Dermis blood vessel endothelial cell (primary cell): ENCODE data around the gene ADGRB3. TPM values are rescaled to one million over a fixed set of nuclear protein-coding genes. Genes with fewer than 3 reads are reported as not detected.
"Not testable (repeated sequence)": the region's sequence is repeated elsewhere in the genome, so short reads cannot be mapped to it uniquely, and the experiment has no call there.

ENCODE experiments used
- DNase-seq: peaks from one replicate; pipeline ENCODE4 v3.0.0; 2010
- total RNA-seq: library from RNA; depleted of rRNA; stranded (reverse); fragments of >200 nt; gene quantifications from 2 replicates; pipeline ENCODE4 v1.2.3, GENCODE V29; 2014

The ADGRB3 gene
- total RNA-seq, 1 donor from 2014 or later: not detected

DNA sequence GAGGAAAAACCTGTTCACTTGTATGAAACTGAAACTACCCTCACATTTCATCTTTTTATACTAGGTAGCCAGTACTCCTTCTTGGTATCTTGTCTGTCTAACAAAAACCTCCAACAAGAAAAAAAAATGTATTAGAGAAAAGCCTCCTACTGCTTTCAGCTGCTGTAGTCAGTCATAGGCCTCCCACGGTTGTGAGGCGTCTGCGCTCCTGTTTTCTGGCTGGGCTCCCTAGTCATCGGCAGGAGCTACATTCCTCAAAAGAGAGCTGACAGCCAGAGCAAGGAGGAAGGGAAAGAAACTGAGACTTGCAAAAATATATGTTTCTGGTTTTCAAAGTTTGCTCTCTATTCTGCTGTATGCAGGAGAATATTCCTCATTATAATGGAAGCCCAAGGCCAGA, 644.7 kb downstream of the ADGRB3 start:
- DNase-seq: no peak

DNA sequence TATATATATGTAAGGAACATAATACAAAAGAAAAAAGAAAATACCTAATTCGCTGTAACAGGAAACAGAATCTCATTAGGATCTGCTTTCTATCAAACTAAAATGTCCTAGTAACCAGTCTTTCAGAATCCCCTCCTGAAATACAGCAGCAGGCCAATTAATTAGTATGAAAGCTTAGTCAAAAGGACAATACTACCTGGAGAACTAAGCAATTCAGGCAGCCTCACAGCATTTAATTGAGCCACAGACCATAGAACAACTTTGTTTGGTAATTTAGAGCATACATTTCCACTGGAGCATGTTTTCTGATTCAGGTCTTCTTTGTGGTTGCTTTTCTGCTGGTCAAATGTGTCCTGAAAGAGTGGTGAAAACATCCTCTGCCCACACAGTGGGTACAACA, 645.8 kb downstream of the ADGRB3 start:
- DNase-seq: no peak

DNA sequence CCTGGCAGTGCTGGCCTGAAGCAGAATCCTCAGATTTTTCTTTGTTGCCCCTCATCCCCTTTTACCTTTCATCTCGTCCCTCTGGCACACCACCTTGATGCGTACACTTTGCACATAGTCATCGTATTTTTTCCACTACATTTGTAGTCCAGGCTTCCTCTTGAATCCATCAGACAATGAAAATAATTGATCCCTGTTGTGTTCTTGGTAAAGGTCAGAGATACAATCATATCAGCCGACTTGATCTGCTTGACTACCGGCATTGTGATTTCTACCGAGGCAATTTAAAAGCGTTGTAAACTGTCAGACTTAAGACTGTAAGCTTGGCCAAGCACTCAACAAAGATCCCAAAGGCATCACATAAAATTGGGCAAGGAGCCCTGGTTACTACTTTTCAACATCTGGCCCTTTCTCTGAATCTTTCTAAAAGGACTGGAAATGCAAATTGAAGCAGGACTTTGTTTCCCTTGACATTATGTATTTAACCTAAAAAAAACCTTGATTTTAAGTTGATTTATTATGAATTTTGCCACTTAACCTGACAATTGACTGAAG, 649.2 kb downstream of the ADGRB3 start:
- DNase-seq: no peak

DNA sequence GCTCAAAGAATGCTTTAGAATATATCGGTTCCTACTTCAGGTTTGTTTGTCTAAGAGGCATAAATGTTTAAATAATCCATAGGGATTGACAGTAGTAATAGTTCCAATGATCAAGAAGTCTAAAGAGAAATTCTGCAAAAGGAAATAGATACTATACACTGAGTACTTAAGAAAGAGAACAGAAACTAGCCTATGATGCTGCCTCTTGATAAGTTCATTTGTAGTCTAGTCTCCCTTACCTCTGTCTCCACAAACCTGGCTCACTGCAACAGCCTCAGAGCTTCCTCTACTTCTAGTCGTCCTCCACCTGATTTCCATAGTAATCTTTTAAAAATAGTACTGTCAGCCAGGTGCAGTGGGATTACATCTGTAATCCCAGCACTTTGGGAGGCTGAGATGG, 650.0 kb downstream of the ADGRB3 start:
- DNase-seq: no peak

DNA sequence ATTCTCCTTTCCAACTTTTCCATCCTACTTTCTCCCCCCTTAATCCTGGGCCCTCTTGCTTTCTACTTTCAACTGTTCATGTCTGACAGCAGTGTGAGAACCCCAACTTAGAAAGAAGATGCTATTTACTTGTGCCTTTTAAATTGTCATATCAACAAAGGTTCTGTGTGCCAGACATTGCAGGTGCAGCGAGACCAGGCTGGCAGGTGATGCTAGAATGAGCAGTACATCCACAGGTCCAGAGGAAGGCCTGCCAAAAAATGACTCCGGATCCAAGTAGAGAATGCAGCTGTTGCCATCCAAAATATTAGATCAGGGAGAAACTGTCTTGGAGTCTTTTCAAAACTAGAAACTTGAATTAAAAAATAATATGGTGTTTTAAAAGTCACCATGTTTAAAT, 651.2 kb downstream of the ADGRB3 start:
- DNase-seq: no peak

DNA sequence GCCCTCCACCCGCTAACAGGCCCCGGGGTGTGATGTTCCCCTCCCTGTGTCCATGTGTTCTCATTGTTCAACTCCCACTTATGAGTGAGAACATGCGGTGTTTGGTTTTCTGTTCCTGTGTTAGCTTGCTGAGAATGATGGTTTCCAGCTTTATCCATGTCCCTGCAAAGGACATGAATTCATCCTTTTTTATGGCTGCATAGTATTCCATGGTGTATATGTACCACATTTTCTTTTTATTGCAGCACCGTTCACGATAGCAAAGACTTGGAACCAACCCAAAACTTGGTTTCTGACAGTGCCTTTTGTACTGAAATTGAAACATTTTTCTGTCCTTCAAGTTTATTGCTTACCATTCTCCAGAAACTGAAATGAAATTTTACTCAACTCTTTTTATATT, 653.1 kb downstream of the ADGRB3 start:
- DNase-seq: not testable (repeated sequence)

DNA sequence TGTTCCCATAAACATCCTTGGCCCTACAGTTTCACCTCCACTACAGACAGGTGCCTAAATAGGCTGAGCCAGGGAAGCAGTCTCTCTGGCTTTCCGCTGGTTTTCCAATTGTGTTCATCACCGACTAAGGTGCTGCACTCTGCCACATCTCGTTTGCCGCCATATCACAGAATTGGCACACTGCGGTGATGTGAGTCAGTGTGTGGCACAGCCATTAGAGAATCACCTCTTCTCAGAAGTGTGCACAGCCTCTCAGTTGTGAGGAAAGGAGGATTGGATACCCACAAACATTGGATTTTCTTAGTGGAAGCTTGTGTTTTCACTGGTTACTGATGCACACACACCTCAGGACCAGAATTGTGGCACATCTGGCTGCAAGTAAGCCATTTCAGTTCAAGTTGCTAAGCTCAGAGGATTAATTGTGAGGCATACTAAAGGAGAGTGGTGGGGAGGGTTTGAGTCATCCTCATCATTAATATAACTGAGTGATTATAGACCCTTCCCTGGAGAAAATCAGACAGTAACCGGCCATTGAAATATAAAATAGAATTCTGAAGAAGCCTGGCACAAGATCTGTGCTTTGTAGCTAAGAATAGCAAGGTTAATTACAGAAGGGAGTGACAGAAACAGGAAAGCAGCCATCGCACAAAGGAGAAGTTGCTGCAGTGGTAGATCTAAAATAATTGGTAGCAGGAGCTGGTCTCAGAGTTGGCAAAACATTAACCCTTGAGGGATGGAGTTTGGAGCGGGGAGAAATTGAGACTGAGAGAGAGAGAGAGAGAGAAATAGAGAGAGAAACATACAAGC, 654.8 kb downstream of the ADGRB3 start:
- DNase-seq: no peak

DNA sequence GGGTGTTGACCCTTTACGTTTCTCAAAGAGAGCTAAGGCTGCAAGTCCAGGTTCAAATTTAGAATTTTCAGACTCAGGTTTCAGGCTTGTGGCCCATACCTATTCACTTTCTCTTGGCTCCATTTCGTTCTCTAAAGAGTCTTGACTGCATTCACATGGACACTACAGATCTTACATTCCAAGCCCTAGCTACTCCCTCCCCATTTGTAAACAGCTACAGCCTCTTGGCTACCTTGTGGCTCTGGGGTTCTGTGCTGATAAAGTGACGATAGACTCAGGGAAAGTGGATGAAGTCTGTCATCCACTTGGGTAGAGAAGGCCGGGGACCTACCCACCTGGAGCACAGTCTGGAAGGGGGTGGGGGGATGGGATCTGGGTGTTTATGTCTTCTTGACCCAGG, 658.4 kb downstream of the ADGRB3 start:
- DNase-seq: no peak

DNA sequence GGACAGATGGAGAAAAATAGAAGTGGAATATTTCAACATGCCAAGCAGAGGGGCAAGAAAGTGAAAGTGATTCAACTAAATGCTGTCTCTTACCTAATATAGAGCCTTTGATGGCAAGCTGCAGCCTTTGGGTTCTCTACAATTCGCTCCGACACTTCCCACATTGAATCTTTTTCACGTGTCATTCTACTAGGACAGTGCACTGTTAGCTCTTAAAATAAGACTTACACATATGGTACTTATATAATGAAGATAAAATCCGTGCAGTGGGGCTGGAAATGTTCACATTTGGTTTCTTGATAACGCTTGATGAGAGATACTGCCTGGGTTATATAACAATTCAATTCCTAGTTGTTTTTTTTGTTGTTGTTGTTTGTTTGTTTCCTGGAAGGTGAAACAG, 659.3 kb downstream of the ADGRB3 start:
- no peak for DNase-seq

DNA sequence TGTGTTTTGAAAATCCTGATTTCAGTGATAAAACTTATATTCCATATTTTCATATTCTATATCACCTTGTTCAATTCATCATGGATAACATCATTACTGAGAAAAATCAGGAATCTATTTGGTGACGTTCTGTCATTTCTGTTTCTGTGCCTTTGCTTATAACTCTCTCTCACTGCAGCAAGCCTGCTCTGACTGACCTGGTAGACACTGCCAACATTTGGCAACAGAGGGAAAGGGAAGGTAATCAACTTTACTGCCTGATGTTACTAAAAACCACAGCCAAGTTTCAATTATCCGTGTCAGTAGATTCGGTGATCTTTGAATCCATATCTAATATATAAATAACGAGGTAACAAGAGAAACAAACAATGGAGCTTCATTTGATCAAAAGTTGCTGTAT, 659.8 kb downstream of the ADGRB3 start:
- no peak for DNase-seq

DNA sequence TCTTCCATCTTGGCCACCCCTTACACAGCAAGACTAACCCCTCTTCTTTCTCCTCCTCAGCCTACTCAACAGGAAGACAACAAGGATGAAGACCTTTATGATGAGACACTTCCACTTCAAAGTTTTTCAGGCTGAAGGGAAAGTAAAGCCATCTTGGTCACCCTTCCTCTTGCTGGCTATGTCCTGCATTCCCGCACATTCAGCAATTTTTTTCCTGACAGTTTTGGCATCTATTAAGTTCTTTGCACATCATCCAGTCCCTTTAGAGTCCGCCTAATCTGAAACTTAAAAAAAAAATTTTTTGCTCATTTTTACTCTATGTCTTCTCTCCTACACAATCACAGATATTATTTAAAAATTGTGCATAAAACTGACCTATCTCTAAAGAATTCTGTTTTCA, 668.3 kb downstream of the ADGRB3 start:
- no peak for DNase-seq

DNA sequence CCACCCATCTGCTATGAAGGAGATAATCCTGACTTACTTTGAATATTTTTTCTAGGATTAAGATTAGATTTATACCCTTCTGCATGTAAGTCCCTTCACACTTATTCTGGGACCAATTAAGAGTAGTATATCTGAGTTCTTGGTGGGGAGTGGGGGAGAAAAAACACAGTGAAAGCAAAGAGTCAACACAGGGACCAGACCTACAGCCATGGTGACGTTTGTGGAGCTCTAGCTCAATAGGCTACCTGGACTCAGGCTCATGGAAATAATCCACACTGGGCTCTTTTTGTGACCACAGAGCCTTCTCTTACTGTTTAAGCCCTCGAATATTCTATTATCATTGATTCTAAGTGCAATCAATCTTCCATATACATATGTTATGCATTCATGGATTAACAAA, 670.4 kb downstream of the ADGRB3 start:
- no peak for DNase-seq

DNA sequence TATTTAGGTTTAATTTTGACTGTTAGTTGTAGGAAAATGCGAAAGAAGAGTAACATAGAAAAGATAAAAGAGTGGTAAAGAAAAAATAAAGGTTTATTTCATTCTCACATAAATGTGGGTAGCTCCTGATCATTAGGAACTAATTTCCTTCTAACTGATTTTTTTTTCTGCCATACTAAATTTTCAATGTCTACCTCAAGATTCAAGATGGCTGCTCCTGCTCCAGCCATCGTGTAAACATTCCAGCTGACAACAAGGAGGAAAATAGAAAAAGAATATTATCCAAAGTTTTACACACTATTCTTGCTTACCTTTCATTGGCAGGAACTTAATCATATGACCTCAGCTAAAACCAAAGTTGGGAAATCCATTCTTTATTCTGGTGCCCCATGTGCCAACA, 673.5 kb downstream of the ADGRB3 start:
- no peak for DNase-seq

DNA sequence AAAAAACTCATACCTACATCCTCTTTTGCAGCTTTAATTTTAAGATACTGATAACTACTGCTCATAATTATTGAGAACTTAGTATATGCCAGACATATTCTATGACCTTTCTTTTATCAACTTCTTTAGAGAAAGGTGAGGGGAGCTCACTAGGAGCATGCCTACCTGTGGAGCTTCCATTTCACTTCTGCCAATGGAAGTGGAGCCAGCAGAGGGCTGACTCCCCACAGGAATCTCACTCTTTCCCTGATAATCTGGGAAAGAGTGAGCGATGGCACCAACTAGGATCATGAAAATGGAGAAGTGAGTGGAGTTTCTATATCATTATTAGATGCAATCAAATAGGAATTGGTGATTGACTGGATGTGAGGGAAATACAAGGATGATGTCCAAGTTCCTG, 676.8 kb downstream of the ADGRB3 start:
- no peak for DNase-seq

DNA sequence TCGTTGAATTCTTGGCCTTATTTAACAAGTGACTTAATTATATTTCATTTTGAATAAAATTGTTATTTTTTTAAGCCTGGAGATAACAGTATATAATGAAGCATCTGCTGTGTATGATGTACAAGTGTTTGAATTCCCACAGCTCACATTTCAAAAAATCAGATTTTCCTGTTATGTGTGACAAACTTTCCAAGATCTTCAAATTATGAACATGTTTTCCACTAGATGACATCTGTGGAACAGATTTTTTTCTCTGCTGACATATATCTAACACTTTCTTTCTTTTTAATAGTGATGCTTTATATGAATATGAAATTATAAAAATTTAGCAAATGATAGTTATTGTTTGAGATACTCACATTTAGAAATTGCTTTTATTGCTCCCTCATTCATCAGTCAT, 678.9 kb downstream of the ADGRB3 start:
- no peak for DNase-seq

DNA sequence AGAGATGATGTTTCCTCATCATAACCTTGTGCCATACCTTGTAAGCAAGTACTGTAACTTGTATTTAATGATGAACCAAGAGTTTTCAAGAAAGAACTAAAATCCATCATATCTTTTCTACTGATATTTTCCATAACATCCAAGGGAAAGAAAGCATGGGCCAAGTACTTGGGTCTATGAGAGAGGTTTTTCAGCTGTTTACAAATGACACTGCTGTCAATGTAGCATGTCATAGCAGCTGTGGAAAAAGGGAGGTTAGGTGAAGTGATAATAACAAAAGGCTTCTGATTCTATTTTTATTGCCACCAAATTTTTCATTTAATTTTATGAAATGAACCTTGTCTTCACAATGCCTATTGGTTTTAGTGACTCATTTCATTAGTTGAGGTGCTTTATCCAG, 679.4 kb downstream of the ADGRB3 start:
- DNase-seq: no peak

DNA sequence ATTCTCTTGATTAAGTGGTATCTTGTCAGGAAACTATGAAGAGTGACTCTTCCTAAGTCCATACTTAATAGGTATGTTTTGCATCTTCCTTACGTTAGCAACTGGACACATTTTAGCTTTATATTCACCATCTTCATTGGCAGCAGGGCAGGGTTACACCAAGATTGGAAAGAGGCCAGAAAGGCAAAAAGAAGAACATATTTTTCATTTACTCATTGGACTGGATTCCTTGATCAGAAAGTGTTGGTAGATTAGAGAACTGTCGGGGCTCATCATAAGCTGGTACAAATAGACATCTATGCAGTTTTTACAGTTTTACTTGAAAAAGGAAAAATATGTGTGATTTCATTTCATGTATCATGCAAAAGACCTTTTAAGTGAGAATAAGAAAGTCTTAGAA, 696.8 kb downstream of the ADGRB3 start:
- DNase-seq: no peak

DNA sequence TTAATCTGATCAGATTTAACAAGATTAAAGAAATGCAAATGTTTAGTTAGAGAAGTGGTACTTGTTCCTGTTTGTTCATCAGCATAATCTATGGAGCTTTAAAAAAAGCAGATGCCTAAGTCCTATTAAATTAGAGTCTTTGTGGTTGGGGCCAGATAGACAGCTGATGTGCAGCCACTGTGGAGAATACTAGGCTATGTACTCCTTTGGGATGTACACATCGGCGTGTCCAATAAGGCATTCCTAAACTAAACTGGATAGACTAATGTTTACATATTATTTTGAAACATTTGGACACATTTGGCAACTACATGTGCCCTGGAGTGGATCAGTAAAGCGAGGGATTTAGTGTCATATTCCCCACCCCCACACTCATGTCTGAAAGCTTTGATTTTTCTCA, 702.2 kb downstream of the ADGRB3 start:
- DNase-seq: no peak

DNA sequence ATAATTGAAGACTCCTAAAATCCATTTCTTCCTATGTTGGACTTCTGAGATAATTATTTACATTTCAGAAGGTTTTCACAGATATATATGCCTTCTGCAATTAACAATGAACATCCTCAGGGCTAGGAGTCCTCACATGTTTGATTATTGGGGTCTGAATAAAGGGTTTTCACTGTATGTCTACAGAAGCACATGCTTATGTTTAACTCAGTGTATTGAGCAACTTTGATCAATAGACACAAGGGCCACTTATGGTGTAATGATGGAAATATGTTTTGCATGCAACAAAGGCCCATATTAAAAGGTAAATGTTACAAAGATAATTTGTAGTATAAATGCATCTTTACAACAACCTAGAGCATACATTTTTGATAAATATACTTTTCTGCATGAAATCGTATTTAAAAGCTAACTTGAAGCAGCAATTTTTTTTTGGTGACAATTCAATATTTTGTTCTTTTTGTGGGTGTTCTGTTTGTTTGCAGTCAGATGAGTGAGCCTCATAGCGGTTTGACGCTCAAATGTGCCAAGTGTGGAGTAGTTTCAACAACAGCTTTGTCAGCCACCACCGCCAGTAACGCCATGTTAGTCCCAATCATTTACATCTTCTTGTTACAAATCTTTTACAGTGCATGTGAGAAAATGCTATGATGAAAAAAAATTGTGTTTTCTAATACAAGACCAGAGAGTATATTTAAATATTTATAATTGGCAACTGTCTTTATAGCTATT, 703.5 kb downstream of the ADGRB3 start:
- no peak for DNase-seq

DNA sequence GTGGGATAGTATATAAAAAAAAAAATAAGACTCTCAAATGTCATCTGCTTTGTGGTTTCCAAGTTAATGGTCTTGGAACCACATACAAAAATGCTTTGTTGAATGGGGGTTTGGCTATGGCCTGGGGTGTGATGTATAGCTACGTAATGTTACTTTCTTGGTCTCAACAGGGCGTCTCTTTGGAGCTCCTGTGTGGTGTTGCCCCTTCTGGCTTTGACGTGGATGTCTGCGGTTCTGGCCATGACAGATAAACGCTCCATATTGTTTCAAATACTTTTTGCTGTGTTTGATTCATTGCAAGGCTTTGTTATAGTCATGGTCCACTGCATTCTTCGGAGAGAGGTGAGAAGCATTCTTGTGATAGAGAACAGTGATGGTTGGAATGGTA, 704.1 kb downstream of the ADGRB3 start:
- DNase-seq: no peak

DNA sequence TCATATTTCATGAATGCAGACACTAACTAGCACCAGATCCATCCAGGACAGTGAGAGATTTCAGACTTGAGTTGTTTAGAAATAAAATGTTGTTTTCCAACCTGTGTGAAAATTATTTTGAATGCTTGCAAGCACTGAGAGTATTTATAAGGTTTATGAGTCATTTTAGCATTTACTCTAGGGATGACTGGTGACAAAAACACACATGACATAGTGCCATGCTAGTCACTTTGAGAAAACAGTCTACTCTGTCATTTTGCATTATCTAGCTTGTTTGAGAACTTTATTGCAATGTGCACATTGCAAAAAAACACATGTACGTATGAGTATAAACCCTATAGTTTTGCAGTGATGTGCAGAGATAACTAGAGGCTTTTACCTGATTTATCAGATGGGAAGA, 705.1 kb downstream of the ADGRB3 start:
- no peak for DNase-seq

DNA sequence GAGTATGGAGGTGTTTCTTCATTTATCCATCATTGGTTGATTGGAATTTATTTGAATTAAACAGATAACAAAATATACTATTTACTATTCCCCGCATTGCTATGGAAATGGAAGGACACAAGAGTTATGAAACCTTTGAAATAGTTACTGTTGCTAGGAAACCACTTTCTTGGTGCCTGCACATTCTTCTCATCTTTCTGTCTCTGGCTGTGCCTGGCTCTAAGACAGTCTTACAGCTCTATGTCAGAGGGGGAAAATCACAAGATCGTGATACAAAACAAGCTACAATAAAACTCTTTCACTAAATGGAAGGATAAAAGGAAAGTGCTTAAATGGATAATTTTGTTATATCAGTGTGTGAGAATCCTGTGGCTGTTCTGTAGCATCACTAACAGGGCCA, 708.8 kb downstream of the ADGRB3 start:
- no peak for DNase-seq

DNA sequence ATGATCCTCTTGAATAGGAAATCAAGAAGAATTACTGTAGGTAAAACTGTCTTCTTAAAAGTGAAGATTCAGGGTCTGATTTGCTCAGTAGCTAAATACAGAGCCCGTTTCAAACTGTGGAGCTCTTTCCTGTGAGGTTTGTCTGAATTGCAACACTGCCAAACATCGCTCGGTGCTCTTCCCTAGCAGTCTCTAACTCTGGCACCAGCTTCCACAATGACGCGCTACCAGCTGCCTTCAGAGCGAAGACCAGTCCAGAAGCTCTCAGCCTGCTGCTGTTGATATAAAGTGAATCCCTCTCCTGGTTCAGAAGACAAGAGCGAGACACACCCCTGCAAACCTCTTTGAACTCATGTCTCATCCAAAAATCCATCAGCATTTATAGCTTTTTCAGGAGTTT, 714.7 kb downstream of the ADGRB3 start:
- no peak for DNase-seq

DNA sequence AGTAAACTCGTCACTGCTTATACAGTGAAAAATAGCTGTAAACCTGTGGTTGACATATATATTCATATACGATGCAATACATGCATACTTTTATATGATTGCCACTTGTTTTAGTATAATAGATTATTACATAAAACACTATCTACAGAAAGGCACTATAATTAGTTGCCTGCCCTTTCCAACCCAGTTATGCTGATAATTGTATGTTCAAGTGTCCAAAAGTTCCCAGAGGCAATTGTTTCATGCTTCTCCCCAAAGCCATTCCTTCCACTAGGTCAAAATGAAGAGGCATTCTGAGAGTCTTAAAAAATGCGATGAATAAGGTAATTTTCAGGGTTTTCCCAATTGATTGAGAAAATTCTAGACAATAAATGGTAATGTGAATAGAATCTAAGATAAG, 727.1 kb downstream of the ADGRB3 start:
- no peak for DNase-seq
